SK-N-SH (cell line): Measurements from ENCODE around the gene CNTNAP2. TPM values are rescaled to one million over a fixed set of nuclear protein-coding genes. Genes with fewer than 3 reads are reported as not detected.

Experiments used
- CTCF ChIA-PET: fragments of 300-600, 350-600 bp; formaldehyde crosslinking; extraction: SDS; loops from one replicate; lab custom pipeline; 2021; lab: Yijun Ruan, JAX
- POLR2A ChIA-PET: fragments of 350-600 bp; sonication (Branson Sonifier 250); formaldehyde crosslinking; extraction: SDS; loops from one replicate; lab custom pipeline; 2020; ENCODE audit warnings: antibody characterized with exemption, inconsistent platforms; lab: Yijun Ruan, JAX
- DNase-seq: peaks from one replicate; pipeline ENCODE4 v3.0.0; 2012
- H2AFZ ChIP-seq: fragments of 200-600 bp; sonication (generic); 2 replicates; pipeline ENCODE4 v1.8.1; 2016; ENCODE audit warnings: antibody characterized with exemption, mild to moderate bottlenecking, low read depth
- H3F3A ChIP-seq: fragments of 200-600 bp; sonication (generic); replicated peaks from 2 replicates; pipeline ENCODE3; 2016; ENCODE audit warnings: antibody characterized with exemption, mild to moderate bottlenecking; ENCODE audit not compliant: insufficient read depth
- H3K27ac ChIP-seq, 2 experiments: fragments of 200-500 bp in 1 of 2; fragments of 200-600 bp in 1 of 2; sonication (Bioruptor generic) in 1 of 2; sonication (generic), shearing (Covaris generic) in 1 of 2; 2 replicates each; pipeline versions ENCODE4 v1.5.1 to v1.6.1; 2014 to 2016; ENCODE audit warnings: low read depth in 2 of 2, inconsistent platforms in 1 of 2, low read length in 1 of 2, mild to moderate bottlenecking in 1 of 2, mixed read lengths in 1 of 2
- H3K27me3 ChIP-seq: fragments of 200-600 bp; sonication (generic), shearing (Covaris generic); 2 replicates; pipeline ENCODE4 v1.6.1; 2016; ENCODE audit warnings: mixed run types; ENCODE audit not compliant: insufficient read depth
- H3K36me3 ChIP-seq, 2 experiments: fragments of 200-500 bp in 1 of 2; fragments of 200-600 bp in 1 of 2; sonication (Bioruptor generic) in 1 of 2; sonication (generic) in 1 of 2; replicated peaks in 1 of 2; 2 replicates each; pipeline versions ENCODE3 to v1.5.1; 2014 to 2016; ENCODE audit warnings: low read length in 1 of 2, mild to moderate bottlenecking in 1 of 2; ENCODE audit not compliant: insufficient read depth in 2 of 2, control insufficient read depth in 1 of 2
- H3K4me1 ChIP-seq, 2 experiments: fragments of 200-500 bp in 1 of 2; fragments of 200-600 bp in 1 of 2; sonication (Bioruptor generic) in 1 of 2; sonication (generic), shearing (Covaris generic) in 1 of 2; 2 replicates each; pipeline versions ENCODE4 v1.5.1 to v1.6.1; 2014 to 2016; ENCODE audit warnings: low read depth in 1 of 2, low read length in 1 of 2, mixed run types in 1 of 2; ENCODE audit not compliant: insufficient read depth in 2 of 2, control insufficient read depth in 1 of 2
- H3K4me2 ChIP-seq: fragments of 200-600 bp; sonication (generic), shearing (Covaris generic); 2 replicates; pipeline ENCODE4 v1.6.1; 2017; ENCODE audit warnings: mixed run types
- H3K4me3 ChIP-seq, 2 experiments: fragments of 200-500 bp in 1 of 2; fragments of 200-600 bp in 1 of 2; sonication (Bioruptor generic) in 1 of 2; sonication (generic), shearing (Covaris generic) in 1 of 2; 2 replicates each; pipeline versions ENCODE4 v1.5.1 to v1.8.1; 2014 to 2016; ENCODE audit warnings: low read depth in 2 of 2, inconsistent platforms in 1 of 2, low read length in 1 of 2, mild to moderate bottlenecking in 1 of 2, mixed read lengths in 1 of 2, moderate library complexity in 1 of 2
- H3K79me2 ChIP-seq: fragments of 200-600 bp; sonication (generic); 2 replicates; pipeline ENCODE4 v1.8.1; 2017; ENCODE audit warnings: mild to moderate bottlenecking; ENCODE audit not compliant: insufficient read depth
- H3K9ac ChIP-seq: fragments of 200-600 bp; sonication (generic); 2 replicates; pipeline ENCODE4 v1.6.1; 2017; ENCODE audit warnings: mixed run types
- H3K9me2 ChIP-seq: fragments of 200-600 bp; sonication (generic); 2 replicates; pipeline ENCODE4 v1.6.1; 2017; ENCODE audit warnings: mixed run types
- H3K9me3 ChIP-seq: fragments of 200-600 bp; sonication (generic); 2 replicates; pipeline ENCODE4 v1.6.1; 2017; ENCODE audit warnings: mixed run types, mild to moderate bottlenecking, moderate library complexity
- H4K20me1 ChIP-seq: fragments of 200-600 bp; sonication (generic); 2 replicates; pipeline ENCODE4 v1.6.1; 2017; ENCODE audit warnings: mild to moderate bottlenecking, mixed run types; ENCODE audit not compliant: insufficient read depth
- CHD2 ChIP-seq: fragments of 150-350 bp; IDR thresholded peaks from 2 replicates; pipeline ENCODE4 v1.6.1; 2018; ENCODE audit warnings: low read length; ENCODE audit not compliant: partially characterized antibody
- EZH2phosphoT487 ChIP-seq: fragments of 200-600 bp; sonication (generic); IDR thresholded peaks from 2 replicates; pipeline ENCODE4 v1.6.1; 2017; ENCODE audit warnings: low read depth, mixed run types, mild to moderate bottlenecking, antibody characterized with exemption, moderate library complexity, borderline replicate concordance
- FOSL2 ChIP-seq: IDR thresholded peaks from 2 replicates; pipeline ENCODE4 v1.4.0; 2012; ENCODE audit warnings: low read depth, mild to moderate bottlenecking, moderate library complexity, borderline replicate concordance
- GABPA ChIP-seq: IDR thresholded peaks from 2 replicates; pipeline ENCODE4 v1.4.0; 2012; ENCODE audit warnings: low read depth, mild to moderate bottlenecking
- GATA2 ChIP-seq: sonication (generic); formaldehyde crosslinking; IDR thresholded peaks from 2 replicates; pipeline ENCODE4 v1.5.0; 2020; ENCODE audit warnings: mild to moderate bottlenecking, missing genetic modification reagents
- MEF2A ChIP-seq: IDR thresholded peaks from 2 replicates; pipeline ENCODE4 v1.4.0; 2012; ENCODE audit warnings: low read depth, borderline replicate concordance
- MXI1 ChIP-seq: IDR thresholded peaks from 2 replicates; pipeline ENCODE4 v1.6.1; 2012; ENCODE audit warnings: mild to moderate bottlenecking, low read depth, low read length, improper control_type of control experiment
- NFIC ChIP-seq: IDR thresholded peaks from 2 replicates; pipeline ENCODE4 v1.4.0; 2012; ENCODE audit warnings: borderline replicate concordance
- NRF1 ChIP-seq: IDR thresholded peaks from 2 replicates; pipeline ENCODE4 v1.6.1; 2012; ENCODE audit warnings: low read depth, mild to moderate bottlenecking, low read length
- POLR2AphosphoS5 ChIP-seq: IDR thresholded peaks from 2 replicates; pipeline ENCODE4 v1.6.1; 2012; ENCODE audit warnings: low read depth, low read length
- RCOR1 ChIP-seq: fragments of 150-350 bp; IDR thresholded peaks from 2 replicates; pipeline ENCODE4 v1.6.1; 2017; ENCODE audit warnings: antibody characterized with exemption, low read length
- REST ChIP-seq: IDR thresholded peaks from 2 replicates; pipeline ENCODE4 v1.6.1; 2012; ENCODE audit warnings: mild to moderate bottlenecking, low read depth, low read length, moderate library complexity
- SMC3 ChIP-seq: IDR thresholded peaks from 2 replicates; pipeline ENCODE4 v1.6.1; 2012; ENCODE audit warnings: low read depth, low read length, improper control_type of control experiment
- TAF1 ChIP-seq: IDR thresholded peaks from 2 replicates; pipeline ENCODE4 v1.6.1; 2012; ENCODE audit warnings: low read depth, mild to moderate bottlenecking, low read length, moderate library complexity, borderline replicate concordance
- USF1 ChIP-seq: IDR thresholded peaks from 2 replicates; pipeline ENCODE4 v1.4.0; 2012; ENCODE audit warnings: low read depth, borderline replicate concordance
- WGBS: methylation state at CpG from one replicate; pipeline ENCODE4 v1.1.6; 2017; ENCODE audit warnings: low lambda C conversion rate; 5-methylcytosine and 5-hydroxymethylcytosine counted together
- polyA plus RNA-seq, 3 experiments: library from polyadenylated mRNA; depleted of rRNA; stranded (reverse); fragments of >200 nt; gene quantifications; 2 replicates each; pipeline ENCODE4 v1.2.3, GENCODE V29; 2012
- TF ChIP-seq, protein P1 (sequence below): IDR thresholded peaks from 2 replicates; pipeline ENCODE4; 2012
- TF ChIP-seq, protein P2 (sequence below): IDR thresholded peaks from 2 replicates; pipeline ENCODE4 v1.4.0; 2012; ENCODE audit warnings: low read depth, borderline replicate concordance
- TF ChIP-seq, protein P3 (sequence below): fragments of 150-350 bp; IDR thresholded peaks from 2 replicates; pipeline ENCODE4 v1.6.1; 2017; ENCODE audit warnings: antibody characterized with exemption, low read length, low read depth, borderline replicate concordance
- TF ChIP-seq, protein P4 (sequence below): fragments of 150-350 bp; IDR thresholded peaks from 2 replicates; pipeline ENCODE4 v1.6.1; 2016; ENCODE audit warnings: mild to moderate bottlenecking, low read depth, low read length
- TF ChIP-seq, protein P5 (sequence below): fragments of 200-600 bp; sonication (generic); IDR thresholded peaks from 2 replicates; pipeline ENCODE4 v1.6.1; 2017; ENCODE audit warnings: antibody characterized with exemption, mild to moderate bottlenecking, moderate library complexity

Gene CNTNAP2
- polyA plus RNA-seq, 1 of the 3 experiments (the other 2 are of a cell fraction): 3.4 TPM

GRCh38 chr7:147775516-147776284 lies 1659.1 kb downstream of the CNTNAP2 start:
- Histone ChIP-seq H4K20me1 (no peaks in the 10 kb centered on the region), H3K27me3 (no peaks in the 10 kb centered on the region), H3F3A (no peaks in the 10 kb centered on the region), H3K9me2 (no peaks in the 10 kb centered on the region), H2AFZ (no peak overlapping the region), H3K79me2 (no peaks in the 10 kb centered on the region), H3K36me3 (no peaks in the 10 kb centered on the region), H3K4me1 (peaks cover 0 to 5% of the 10 kb centered on the region in 2 experiments; a peak in 1 of 4 replicates), H3K27ac (peak overlapping the region in 1 of 2 experiments; percentile 72; a peak in 1 of 4 replicates), H3K4me2 (no peak overlapping the region), H3K4me3 (no peak overlapping the region), H3K9me3 (no peaks in the 10 kb centered on the region; the same call in 1 of the 2 replicates), H3K9ac (no peak overlapping the region)
- 67% methylated on average over 1 of the region's 1 CpG for WGBS
- ChIA-PET CTCF (no interaction called here), POLR2A (no interaction called here)
- peak; percentile 40 for DNase-seq
- TF ChIP-seq MXI1: peak; percentile 46; the same call in 1 of the 2 replicates
- TF ChIP-seq, protein P1, sequence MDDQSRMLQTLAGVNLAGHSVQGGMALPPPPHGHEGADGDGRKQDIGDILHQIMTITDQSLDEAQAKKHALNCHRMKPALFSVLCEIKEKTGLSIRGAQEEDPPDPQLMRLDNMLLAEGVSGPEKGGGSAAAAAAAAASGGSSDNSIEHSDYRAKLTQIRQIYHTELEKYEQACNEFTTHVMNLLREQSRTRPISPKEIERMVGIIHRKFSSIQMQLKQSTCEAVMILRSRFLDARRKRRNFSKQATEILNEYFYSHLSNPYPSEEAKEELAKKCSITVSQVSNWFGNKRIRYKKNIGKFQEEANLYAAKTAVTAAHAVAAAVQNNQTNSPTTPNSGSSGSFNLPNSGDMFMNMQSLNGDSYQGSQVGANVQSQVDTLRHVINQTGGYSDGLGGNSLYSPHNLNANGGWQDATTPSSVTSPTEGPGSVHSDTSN: no peak
- TF ChIP-seq NFIC: no peak
- TF ChIP-seq SMC3: no peak
- no peak for TF ChIP-seq MEF2A
- TF ChIP-seq REST: no peak
- TF ChIP-seq CHD2: peak; percentile 17
- peak; percentile 89 for TF ChIP-seq GATA2
- no peak for TF ChIP-seq FOSL2
- no peak for TF ChIP-seq USF1
- TF ChIP-seq, protein P2, sequence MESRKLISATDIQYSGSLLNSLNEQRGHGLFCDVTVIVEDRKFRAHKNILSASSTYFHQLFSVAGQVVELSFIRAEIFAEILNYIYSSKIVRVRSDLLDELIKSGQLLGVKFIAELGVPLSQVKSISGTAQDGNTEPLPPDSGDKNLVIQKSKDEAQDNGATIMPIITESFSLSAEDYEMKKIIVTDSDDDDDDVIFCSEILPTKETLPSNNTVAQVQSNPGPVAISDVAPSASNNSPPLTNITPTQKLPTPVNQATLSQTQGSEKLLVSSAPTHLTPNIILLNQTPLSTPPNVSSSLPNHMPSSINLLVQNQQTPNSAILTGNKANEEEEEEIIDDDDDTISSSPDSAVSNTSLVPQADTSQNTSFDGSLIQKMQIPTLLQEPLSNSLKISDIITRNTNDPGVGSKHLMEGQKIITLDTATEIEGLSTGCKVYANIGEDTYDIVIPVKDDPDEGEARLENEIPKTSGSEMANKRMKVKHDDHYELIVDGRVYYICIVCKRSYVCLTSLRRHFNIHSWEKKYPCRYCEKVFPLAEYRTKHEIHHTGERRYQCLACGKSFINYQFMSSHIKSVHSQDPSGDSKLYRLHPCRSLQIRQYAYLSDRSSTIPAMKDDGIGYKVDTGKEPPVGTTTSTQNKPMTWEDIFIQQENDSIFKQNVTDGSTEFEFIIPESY: no peak
- no peak for TF ChIP-seq NRF1
- peak; percentile 36; the same call in 1 of the 2 replicates for TF ChIP-seq RCOR1
- TF ChIP-seq, protein P3, sequence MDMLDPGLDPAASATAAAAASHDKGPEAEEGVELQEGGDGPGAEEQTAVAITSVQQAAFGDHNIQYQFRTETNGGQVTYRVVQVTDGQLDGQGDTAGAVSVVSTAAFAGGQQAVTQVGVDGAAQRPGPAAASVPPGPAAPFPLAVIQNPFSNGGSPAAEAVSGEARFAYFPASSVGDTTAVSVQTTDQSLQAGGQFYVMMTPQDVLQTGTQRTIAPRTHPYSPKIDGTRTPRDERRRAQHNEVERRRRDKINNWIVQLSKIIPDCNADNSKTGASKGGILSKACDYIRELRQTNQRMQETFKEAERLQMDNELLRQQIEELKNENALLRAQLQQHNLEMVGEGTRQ: no peak
- TF ChIP-seq, protein P4, sequence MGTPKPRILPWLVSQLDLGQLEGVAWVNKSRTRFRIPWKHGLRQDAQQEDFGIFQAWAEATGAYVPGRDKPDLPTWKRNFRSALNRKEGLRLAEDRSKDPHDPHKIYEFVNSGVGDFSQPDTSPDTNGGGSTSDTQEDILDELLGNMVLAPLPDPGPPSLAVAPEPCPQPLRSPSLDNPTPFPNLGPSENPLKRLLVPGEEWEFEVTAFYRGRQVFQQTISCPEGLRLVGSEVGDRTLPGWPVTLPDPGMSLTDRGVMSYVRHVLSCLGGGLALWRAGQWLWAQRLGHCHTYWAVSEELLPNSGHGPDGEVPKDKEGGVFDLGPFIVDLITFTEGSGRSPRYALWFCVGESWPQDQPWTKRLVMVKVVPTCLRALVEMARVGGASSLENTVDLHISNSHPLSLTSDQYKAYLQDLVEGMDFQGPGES: no peak
- TF ChIP-seq POLR2AphosphoS5: no peak
- TF ChIP-seq TAF1: no peak
- no peak for TF ChIP-seq EZH2phosphoT487
- TF ChIP-seq, protein P5, sequence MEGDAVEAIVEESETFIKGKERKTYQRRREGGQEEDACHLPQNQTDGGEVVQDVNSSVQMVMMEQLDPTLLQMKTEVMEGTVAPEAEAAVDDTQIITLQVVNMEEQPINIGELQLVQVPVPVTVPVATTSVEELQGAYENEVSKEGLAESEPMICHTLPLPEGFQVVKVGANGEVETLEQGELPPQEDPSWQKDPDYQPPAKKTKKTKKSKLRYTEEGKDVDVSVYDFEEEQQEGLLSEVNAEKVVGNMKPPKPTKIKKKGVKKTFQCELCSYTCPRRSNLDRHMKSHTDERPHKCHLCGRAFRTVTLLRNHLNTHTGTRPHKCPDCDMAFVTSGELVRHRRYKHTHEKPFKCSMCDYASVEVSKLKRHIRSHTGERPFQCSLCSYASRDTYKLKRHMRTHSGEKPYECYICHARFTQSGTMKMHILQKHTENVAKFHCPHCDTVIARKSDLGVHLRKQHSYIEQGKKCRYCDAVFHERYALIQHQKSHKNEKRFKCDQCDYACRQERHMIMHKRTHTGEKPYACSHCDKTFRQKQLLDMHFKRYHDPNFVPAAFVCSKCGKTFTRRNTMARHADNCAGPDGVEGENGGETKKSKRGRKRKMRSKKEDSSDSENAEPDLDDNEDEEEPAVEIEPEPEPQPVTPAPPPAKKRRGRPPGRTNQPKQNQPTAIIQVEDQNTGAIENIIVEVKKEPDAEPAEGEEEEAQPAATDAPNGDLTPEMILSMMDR: no peak
- TF ChIP-seq GABPA: no peak
